ENCODE results near the gene USP36.
"Not testable (repeated sequence)": the region's sequence is repeated elsewhere in the genome, so short reads cannot be mapped to it uniquely, and the experiment has no call there.

Gene USP36

GRCh38 chr17:78873519-78874340 is 33.1 kb upstream of the USP36 start:
- H3K4me3 ChIP-seq (ENCODE audit: low read depth, low read length), result no peak overlapping the region
- peak; percentile 25 for DNase-seq (ENCODE audit: low read depth)

DNA sequence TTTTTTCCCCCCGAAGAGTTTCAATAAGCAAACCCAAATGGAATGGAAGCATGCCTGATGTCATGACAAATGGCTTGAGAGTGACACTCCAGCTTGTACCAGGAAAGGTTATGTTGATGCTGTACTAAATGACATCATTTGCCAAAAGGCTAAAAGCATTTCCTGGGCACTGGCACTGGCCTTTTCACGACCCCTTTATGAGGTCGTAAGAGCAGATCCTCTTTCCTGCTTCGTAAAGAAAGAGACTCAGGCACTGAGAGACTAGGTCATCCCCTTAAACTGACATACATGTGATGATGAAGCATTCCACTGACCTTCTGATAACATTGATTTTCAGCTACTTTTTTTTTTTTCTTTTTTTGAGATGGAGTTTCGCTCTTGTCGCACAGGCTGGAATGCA is 31.9 kb upstream of the USP36 start:
- H3K4me3 ChIP-seq (ENCODE audit: low read depth, low read length), result no peak overlapping the region
- no peak for DNase-seq (ENCODE audit: low read depth)

GRCh38 chr17:78870621-78871020 is 30.0 kb upstream of the USP36 start:
- no peak for DNase-seq (ENCODE audit: low read depth)

DNA sequence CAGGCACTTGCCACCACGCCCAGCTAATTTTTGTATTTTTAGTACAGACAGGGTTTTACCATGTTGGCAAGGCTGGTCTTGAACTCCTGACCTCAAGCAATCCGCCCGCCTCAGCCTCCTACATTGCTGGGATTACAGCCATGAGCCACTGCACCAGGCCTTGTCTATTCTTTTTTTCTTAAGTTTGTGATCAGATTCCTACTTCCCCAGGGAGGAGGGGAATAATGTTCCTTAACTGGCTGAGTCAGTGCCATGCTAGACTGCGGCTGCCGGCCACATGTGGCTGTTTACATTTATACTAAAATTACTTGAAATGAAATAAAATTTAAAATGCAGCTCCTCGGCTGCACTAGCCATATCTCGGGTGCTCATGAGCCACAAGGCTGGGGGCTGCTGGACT is 27.8 kb upstream of the USP36 start:
- peak; percentile 44 for DNase-seq (ENCODE audit: low read depth)
- no peak overlapping the region for H3K4me3 ChIP-seq (ENCODE audit: low read depth, low read length)

More at GRCh38 chr17:78870621-78871020, 30.0 kb upstream of the USP36 start:
- no peak overlapping the region for H3K4me3 ChIP-seq (ENCODE audit: low read depth, low read length)

DNA sequence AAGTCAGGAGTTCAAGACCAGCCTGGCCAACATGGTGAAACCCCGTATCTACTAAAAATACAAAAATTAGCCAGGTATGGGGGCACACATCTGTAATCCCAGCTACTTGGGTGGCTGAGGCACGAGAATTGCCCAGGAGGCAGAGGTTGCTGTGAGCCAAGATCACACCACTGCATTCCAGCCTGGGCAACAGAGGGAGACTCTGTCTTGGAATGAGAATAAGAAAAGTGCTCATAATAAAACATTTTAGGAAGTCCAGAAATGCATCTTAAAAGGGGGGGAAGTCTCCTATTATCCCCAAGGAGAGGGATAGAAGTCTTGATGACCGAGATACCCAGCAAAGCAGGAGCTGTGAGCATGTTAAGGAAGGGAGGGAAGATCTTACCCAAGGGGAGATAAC is 26.4 kb upstream of the USP36 start:
- not testable (repeated sequence) for DNase-seq (ENCODE audit: low read depth); H3K4me3 ChIP-seq (ENCODE audit: low read depth, low read length)

DNA sequence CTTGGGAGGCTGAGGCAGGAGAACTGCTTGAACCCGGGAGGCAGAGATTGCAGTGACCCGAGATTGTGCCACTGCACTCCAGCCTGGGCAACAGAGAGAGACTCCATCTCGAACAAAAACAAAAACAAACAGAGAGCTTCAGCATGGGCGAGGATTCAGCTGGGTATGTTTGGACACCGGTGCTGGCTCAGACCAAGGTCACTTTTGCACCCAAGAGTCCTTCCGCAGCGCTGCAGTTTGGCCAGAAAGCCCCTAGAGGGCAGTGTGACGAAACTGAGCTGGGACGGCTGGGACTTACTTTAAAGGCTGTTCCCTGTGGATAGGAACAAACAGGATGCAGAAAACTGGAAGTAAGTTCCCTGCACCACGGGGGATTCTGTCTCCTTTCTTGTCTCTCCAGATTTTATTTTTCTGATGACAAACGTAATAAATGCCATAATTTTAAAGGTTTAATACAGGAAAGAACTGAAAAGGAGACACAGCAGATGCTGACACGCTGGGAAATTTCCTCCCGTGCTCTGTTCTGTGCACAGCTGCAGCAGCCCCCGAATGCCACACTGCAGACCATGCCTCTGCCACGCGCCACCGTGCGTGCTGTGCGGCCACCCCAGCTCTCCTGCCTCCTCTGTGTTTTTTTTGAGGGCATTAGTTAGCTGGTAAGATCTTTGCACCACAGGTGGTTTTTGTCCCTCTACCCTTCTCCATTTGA is 25.2 kb upstream of the USP36 start:
- no peak overlapping the region for H3K4me3 ChIP-seq (ENCODE audit: low read depth, low read length)
- DNase-seq (ENCODE audit: low read depth), result peak; percentile 27

- DNase-seq (ENCODE audit: low read depth), result no peak
- no peak overlapping the region for H3K4me3 ChIP-seq (ENCODE audit: low read depth, low read length)
These were observed 23.5 kb upstream of the USP36 start for GRCh38 chr17:78864117-78864516.

- no peak overlapping the region for H3K4me3 ChIP-seq (ENCODE audit: low read depth, low read length)
- peak; percentile 92 for DNase-seq (ENCODE audit: low read depth)
These were observed 21.7 kb upstream of the USP36 start for GRCh38 chr17:78862073-78863023.

DNA sequence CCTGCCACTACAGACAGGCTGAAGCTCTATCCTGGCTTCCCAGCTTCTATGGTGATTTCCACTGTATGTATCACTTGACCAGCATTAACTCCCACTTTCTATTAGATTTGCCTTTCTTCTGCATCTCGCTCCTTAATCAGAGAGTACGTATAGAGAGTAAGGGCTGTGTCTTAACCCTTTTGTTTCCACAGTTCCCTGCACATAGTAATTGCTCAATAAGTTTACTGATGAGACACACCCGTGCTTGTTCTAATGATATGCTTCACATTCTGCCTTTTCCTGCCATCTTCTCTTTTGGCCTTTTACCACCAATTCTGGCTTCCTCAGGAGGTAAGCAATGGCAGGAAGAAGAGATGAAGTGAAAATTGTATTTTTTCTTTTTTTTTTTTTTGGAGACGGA is 20.6 kb upstream of the USP36 start:
- DNase-seq (ENCODE audit: low read depth), result no peak
- no peak overlapping the region for H3K4me3 ChIP-seq (ENCODE audit: low read depth, low read length)

DNA sequence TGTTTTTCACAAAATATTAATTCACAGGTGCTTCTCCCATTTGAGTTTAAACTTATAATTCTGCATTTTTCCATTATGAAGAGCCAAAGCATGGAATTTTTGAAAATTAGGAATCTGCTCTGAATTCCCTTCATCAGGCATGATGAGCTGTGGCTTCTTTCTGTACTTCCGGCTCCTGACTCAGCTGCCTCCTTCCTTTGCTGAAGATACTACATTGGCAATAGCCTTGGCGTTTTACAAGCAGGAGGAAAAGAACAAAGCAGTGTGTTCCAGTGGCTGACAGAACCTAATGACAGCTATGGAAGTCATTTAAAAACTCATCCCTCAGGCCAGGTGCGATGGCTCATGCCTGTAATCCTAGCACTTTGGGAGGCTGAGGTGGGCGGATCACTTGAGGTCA is 18.4 kb upstream of the USP36 start:
- H3K4me3 ChIP-seq (ENCODE audit: low read depth, low read length), result no peak overlapping the region
- DNase-seq (ENCODE audit: low read depth), result no peak

DNA sequence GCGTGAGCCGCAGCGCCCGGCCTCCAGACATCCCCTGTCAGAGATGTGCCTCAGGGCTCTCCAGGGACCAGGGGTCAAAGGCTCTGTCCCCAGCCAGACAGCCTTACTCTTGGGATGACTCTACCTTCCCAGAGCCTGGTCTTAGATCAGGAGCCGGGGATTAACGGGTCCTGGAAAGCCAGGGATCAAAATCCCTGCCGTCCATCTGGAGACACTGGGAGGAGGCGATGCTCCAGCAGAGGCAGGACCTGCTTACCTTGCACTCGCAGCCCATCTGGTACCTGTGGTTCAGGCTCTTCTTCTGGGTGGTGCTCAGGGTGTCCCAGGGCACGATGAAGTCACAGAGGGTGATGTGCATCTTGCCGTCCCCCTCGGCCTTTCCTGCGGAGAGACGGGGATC is 16.7 kb upstream of the USP36 start:
- H3K4me3 ChIP-seq (ENCODE audit: low read depth, low read length), result no peak overlapping the region
- DNase-seq (ENCODE audit: low read depth), result no peak

DNA sequence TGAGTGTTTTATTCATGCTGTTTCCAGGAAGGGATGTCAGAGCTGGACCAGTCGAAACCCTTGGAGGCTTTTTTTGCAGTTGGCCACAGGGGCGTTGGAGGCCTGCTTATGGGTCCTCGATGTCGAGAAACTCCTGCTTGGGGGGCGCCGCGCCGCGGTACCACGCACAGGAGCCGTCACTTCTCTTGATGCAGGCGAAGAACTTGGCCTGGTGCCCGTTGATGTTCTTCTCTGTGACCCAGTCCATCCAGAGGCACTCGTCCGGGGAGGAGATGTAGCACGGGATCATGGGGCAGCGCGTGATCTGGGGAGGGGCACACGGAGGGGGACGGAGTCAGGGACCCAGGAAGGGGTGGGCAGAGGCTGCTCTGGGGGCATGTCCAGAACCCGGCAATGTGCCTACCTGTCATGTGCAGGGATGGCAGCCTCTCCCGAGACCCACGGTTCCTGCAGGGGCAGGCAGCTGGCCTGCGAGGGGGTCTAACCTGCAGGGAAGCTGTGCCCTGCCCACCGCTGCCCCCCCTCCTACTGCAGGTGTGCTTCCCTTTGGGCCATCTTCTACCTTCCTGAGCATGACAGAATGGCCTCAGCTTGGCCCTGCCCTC is 15.0 kb upstream of the USP36 start:
- H3K4me3 ChIP-seq (ENCODE audit: low read depth, low read length), result no peak overlapping the region
- no peak for DNase-seq (ENCODE audit: low read depth)

GRCh38 chr17:78854508-78854907 is 13.9 kb upstream of the USP36 start:
- DNase-seq (ENCODE audit: low read depth), result no peak

GRCh38 chr17:78853926-78854394 is 13.3 kb upstream of the USP36 start:
- H3K4me3 ChIP-seq (ENCODE audit: low read depth, low read length), result no peak overlapping the region
- DNase-seq (ENCODE audit: low read depth), result no peak

More at GRCh38 chr17:78854508-78854907, 13.9 kb upstream of the USP36 start:
- no peak overlapping the region for H3K4me3 ChIP-seq (ENCODE audit: low read depth, low read length)

DNA sequence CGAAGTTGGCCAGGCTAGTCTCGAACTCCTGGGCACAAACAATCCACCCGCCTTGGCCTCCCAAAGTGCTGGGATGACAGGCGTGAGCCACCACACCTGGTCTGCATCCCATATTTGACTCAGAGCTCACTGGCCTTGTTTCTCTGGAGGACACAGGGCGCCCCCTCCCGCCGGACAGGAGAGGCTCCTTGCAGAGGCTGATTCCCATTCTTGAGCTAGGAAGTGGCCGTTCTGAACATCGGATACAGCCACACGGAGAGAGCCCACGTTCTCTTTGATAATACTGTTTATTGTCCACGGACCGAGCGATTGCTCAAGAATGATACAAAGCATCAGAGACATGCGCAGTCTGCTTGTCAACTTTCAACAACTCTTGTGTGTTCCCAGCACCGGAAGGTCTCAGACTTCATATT is 12.1 kb upstream of the USP36 start:
- H3K4me3 ChIP-seq (ENCODE audit: low read depth, low read length), result no peak overlapping the region
- DNase-seq (ENCODE audit: low read depth), result no peak

- H3K4me3 ChIP-seq (ENCODE audit: low read depth, low read length), result no peak overlapping the region
- no peak for DNase-seq (ENCODE audit: low read depth)
These were observed 8.4 kb upstream of the USP36 start for GRCh38 chr17:78849026-78849425.

DNA sequence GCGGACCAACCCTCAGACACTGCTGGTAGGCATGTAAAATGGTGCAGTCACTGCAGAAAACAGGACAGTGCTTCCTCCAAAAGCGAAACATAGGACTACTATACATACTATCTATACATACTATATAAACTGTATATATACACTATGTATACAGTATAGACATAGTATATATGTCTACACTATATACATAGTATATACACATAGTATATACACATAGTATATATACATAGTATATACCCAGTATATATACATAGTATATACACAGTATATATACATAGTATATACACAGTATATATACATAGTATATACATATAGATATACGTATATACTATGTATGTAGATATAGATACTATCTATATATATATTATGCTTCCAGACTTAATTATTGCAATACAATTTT is 6.4 kb upstream of the USP36 start:
- no peak overlapping the region for H3K4me3 ChIP-seq (ENCODE audit: low read depth, low read length)
- no peak for DNase-seq (ENCODE audit: low read depth)

DNA sequence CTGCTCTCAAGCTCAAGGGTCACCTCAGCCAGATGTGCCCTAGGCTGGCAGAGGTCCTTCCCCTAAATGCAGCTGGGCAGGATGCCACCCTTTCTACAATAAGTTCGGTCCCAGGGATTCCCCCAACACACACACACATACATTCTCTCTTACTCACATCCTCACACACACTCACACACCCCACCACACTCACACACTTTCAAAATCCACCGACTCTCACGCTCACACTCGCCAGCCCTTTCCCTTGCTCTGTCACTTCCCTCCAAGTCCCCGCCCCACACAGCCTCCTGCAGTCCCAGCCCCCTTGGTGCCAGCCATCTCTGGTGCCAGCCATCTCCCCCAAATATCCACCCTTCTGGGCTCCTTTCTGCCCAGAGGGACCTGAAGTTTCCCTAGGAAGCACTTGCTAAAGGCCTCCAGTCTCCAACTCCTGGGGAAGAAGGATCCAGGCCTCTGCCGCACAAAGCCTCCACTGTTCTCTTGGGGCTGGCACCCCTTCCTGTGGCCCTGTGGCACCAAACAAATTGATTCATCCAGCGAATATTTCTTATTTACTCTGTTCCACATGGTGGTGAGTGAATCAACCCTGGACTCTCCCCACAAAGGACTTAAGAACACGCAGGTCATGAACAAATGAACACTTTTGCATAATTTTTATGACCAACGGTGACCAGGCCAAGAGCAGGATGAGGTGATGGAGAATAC is 3.8 kb upstream of the USP36 start:
- no peak for DNase-seq (ENCODE audit: low read depth)
- H3K4me3 ChIP-seq (ENCODE audit: low read depth, low read length), result no peak overlapping the region

All from skeletal muscle cell (primary cell).